ENCODE data around the gene ATP5F1D. TPM values are rescaled to one million over a fixed set of nuclear protein-coding genes. Genes with fewer than 3 reads are reported as not detected.

The ATP5F1D gene
- total RNA-seq, 1 donor from 2014 or later: 233 TPM

DNA sequence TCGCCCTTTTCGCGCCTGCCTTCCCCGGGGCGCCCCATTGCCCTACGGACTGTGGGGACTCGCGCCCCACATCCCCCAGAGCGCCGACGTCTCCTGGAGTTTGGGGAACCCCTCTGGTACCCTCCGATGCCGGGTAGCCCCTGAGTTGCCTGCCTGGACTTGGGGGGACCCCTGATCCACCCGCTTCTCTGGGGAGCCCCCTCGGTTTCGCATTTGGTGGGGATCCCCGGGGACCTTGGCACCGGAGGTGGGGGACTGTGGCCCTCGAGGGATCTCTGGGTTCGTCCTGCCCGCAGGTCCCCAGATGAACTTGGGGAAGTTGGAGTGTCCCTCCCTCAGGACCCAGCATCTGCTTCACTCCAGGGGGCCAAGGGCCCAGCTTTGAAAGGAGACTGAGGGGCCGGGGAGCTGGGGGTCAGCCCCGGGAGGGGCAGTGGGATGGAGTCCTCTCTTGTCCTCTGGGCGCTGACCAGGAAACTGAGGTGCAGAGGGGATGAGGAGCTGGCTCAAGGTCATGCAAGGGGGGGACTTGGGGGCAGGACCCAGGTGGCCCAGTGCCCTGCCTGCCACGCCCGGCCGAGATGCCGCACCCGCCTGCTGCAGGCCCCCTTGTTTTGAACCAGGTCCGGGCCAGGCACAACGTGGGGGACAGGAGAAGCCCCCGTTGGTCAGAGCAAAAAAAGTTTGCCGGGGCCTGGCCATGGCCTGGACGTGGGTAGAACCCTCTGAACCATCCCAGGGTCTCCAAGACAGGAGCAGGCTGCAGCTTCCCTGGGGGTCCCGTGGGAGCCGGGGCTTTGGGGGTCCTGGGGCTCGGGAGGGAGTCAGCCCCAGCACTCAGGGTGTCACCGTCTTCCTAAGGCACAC lies 45.2 kb downstream of the ATP5F1D start:
- H3K4me3 Mint-ChIP-seq (ENCODE audit: low read depth): peak overlapping the region; percentile 15
- no peaks in the 10 kb centered on the region for H3K36me3 Mint-ChIP-seq (ENCODE audit: low read depth)
- no peak overlapping the region for H3K27ac Mint-ChIP-seq
- H3K27me3 Mint-ChIP-seq (ENCODE audit: low read depth): peaks cover 20% of the 10 kb centered on the region
- intact Hi-C loops (cut with micrococcal nuclease): no loop called here
- no peaks in the 10 kb centered on the region for H3K4me1 Mint-ChIP-seq (ENCODE audit: low read depth)
- no peaks in the 10 kb centered on the region for H3K9me3 Mint-ChIP-seq
- no peak for DNase-seq (ENCODE audit: low spot score)

DNA sequence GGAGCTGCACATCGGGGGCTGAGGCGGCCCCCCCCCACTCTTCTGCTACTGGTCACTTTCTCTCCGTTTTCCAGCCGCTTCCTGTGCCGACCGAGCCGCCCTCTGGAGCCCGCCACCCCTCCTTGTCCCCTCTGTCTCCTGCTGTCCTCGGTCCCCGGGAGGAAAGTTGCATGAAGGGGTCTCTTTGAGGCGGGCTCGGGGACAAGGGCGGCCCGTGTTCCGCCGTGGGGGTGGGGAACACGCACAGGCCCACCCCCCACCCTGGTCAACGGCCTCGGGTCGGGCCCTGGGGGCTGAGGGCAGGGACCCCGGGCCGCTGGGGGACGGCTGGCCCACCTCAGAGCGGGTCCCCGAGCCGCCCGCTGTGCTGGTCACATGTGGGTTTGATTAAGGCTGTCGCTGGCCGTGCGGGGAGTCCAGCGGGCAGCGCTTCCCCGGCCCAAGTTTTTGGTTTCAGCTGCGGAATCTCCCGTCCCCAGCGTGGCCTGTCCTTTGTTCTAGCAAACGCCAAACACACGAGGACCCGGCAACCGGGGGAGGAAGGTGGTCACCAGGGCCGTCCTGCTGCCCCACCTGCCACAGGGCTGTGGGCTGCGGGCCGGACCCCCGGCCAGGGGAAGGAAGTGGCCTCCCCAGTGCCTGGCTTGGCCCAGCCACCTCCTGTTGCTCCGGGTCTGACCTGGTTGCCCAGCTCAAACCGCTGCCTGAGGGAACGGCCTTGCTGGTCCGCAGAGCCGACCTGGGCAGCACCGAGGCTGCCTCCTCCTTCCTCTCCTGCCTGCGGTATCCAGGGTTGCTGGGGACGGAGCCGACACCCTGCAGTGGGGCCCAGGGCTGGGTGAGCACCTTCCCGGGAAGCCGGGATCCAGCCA lies 46.0 kb downstream of the ATP5F1D start:
- no peak for DNase-seq (ENCODE audit: low spot score)
- H3K27ac Mint-ChIP-seq: no peak overlapping the region
- H3K36me3 Mint-ChIP-seq (ENCODE audit: low read depth): no peaks in the 10 kb centered on the region
- intact Hi-C loops (cut with micrococcal nuclease): no loop called here
- no peak overlapping the region for H3K4me3 Mint-ChIP-seq (ENCODE audit: low read depth)
- no peaks in the 10 kb centered on the region for H3K9me3 Mint-ChIP-seq
- no peaks in the 10 kb centered on the region for H3K4me1 Mint-ChIP-seq (ENCODE audit: low read depth)
- H3K27me3 Mint-ChIP-seq (ENCODE audit: low read depth): peaks cover 19% of the 10 kb centered on the region

DNA sequence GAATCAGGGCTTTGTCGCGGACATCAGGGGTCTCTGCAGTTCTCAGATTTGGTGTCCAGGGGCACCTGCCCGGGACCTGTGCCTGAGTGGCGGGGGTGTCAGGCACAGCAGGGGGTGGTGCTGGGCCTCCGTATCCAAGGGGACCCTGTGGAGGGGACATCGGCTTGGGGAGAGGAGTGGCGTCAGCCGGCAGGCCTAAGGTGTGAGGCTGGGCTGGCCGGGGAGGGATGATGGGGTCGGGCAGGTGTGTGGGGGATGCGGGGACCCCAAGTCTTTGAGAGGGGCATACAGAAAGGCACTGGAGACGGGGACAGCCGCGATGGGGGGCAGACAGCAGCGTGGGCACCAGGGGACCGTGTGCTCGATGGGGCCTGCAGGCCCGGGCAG lies 46.7 kb downstream of the ATP5F1D start:
- Mint-ChIP-seq H3K36me3 (ENCODE audit: low read depth) (no peaks in the 10 kb centered on the region), H3K4me1 (ENCODE audit: low read depth) (no peaks in the 10 kb centered on the region), H3K4me3 (ENCODE audit: low read depth) (no peak overlapping the region), H3K27ac (no peak overlapping the region), H3K9me3 (no peaks in the 10 kb centered on the region), H3K27me3 (ENCODE audit: low read depth) (peaks cover 18% of the 10 kb centered on the region)
- DNase-seq (ENCODE audit: low spot score): no peak
- intact Hi-C loops (cut with micrococcal nuclease): no loop called here

DNA sequence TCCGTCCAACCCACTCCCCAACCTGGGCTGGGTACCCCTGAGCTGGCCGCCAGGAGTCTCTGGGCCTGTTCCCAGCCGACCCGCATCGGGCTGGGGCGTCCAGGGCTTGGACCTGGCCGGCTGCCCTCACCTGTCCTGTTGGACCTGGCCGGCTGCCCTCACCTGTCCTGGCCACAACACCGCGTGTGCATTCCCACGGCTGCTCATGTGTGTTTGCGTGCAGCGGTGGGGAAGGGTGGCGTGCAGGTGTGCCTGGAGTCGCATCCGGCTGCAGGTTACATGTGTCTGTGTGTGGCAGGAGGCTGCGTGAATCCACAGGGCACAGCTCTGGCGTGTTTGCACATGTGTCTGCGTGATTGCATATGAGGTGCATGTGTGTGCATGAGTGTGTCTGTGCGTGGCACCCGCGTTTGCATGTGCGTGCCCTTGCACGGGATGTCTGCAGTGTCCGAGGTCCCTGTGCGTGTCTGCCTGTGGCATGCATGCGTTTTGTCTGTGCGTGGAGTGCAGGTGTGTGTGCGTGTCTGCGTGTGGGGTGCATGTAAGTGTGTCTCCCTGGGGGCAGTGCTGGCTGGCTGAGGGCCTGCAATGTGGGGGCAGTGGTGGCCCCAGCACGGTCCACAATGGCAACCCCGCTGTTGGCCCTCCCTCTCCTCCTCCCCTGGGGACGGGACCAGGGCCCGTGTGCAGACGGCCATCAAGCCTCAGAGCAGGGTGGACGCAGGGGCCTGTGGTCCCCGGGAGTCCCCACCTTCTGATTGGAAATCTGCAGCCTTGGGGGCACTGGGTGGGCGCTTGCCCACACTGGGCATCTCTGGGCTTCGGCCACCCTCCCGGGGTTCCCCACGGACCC lies 47.5 kb downstream of the ATP5F1D start:
- Mint-ChIP-seq H3K27ac (no peak overlapping the region), H3K4me1 (ENCODE audit: low read depth) (no peaks in the 10 kb centered on the region), H3K27me3 (ENCODE audit: low read depth) (peaks cover 16% of the 10 kb centered on the region), H3K36me3 (ENCODE audit: low read depth) (no peaks in the 10 kb centered on the region), H3K4me3 (ENCODE audit: low read depth) (no peak overlapping the region), H3K9me3 (no peaks in the 10 kb centered on the region)
- DNase-seq (ENCODE audit: low spot score): no peak
- intact Hi-C loops (cut with micrococcal nuclease): no loop called here

DNA sequence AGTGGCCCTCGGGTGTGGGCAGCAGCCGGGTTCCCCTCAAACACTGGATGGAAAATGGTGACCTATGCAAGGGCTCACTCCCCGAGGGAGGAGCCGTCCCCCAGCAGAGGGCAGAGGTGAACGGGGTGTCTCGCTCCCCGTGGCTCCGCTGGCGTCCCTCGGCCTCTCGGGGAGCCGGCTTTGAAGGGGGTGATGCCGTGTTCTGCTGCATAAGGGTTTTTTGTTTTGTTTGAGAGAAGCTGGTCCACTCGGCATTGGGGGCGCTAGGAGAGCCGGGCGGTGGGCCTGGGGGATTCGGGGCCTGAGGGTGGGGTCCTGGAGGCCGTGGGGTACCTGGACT lies 48.1 kb downstream of the ATP5F1D start:
- intact Hi-C loops (cut with micrococcal nuclease): no loop called here
- H3K4me1 Mint-ChIP-seq (ENCODE audit: low read depth): no peaks in the 10 kb centered on the region
- H3K27ac Mint-ChIP-seq: no peak overlapping the region
- DNase-seq (ENCODE audit: low spot score): no peak
- H3K36me3 Mint-ChIP-seq (ENCODE audit: low read depth): no peaks in the 10 kb centered on the region
- no peaks in the 10 kb centered on the region for H3K9me3 Mint-ChIP-seq
- peaks cover 11% of the 10 kb centered on the region for H3K27me3 Mint-ChIP-seq (ENCODE audit: low read depth)
- H3K4me3 Mint-ChIP-seq (ENCODE audit: low read depth): no peak overlapping the region

DNA sequence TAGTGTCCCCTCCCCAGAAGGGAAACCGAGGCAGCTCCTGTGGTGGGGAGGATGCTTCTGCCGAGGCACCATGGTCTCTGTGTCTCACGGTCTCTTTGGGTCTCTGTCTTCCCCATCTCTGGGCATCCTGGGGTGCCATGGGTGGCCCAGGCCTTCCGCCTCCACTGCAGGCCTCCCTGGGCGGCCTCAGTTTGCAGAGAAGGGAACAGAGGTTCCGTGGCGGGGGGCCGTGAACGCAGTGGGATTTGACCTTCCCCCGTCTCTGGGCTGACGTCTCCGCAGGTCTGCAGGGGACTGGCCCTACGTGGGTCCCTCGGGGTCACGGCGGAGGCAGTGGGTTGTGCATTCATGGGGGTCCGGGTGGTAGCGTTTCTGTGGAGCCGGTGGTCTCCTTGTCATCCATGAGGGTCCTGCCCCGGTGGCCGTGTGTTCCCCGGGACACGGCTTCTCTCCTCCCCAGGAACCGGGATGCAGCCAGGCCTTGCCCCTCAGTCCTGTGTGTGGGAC lies 48.7 kb downstream of the ATP5F1D start:
- Mint-ChIP-seq H3K27ac (no peak overlapping the region), H3K4me1 (ENCODE audit: low read depth) (no peaks in the 10 kb centered on the region), H3K27me3 (ENCODE audit: low read depth) (peaks cover 6% of the 10 kb centered on the region), H3K36me3 (ENCODE audit: low read depth) (no peaks in the 10 kb centered on the region), H3K9me3 (no peaks in the 10 kb centered on the region), H3K4me3 (ENCODE audit: low read depth) (no peak overlapping the region)
- no peak for DNase-seq (ENCODE audit: low spot score)
- intact Hi-C loops (cut with micrococcal nuclease): no loop called here

DNA sequence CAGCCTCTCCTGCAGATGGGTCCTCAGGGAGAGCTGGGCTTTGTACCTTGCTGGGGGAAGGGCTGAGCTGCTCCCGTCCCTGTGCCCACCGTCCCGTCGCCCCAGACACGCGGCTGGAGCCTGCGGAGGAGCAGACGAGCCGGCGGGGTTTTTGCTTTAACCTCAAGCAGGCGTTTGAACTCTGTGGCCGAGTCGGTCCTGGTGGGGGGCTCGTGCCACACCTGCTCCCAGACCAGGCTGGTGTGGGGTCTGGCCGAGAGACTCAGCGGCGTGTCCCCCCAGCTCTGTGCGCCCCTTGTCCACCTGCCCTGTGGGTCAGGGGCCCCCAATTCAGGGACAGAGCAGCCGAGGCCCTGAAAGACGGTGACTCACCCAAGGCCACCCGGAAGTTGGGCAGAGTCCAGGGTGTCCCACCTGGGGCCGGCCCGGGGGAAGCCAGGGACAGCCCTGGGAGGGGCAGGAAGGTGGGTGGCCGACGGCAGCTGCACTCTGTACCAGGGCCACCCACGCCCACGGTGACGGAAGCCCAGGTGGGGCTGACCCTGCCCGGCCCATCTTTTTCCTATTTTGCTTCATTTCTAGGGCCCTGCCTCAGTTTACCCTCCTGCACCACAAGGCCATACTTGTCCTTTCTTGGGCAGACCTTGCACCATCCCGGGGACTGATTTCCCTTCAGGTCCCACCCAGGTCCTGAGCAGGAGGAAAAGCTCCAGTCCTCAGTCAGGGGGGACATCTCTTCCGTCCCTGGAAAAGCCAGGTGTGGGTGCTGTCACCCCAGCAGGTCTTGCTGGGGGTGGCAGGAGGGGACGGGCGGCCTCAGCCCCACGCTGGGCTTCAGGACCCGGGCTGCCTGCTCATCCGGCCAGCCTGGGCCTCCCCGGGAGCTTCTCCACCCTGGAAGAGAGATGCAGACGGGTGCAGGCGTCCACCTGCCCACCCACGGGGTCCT lies 49.4 kb downstream of the ATP5F1D start:
- intact Hi-C loops (cut with micrococcal nuclease): no loop called here
- no peaks in the 10 kb centered on the region for H3K9me3 Mint-ChIP-seq
- H3K4me3 Mint-ChIP-seq (ENCODE audit: low read depth): no peak overlapping the region
- no peaks in the 10 kb centered on the region for H3K36me3 Mint-ChIP-seq (ENCODE audit: low read depth)
- H3K27ac Mint-ChIP-seq: no peak overlapping the region
- no peaks in the 10 kb centered on the region for H3K4me1 Mint-ChIP-seq (ENCODE audit: low read depth)
- DNase-seq (ENCODE audit: low spot score): no peak
- H3K27me3 Mint-ChIP-seq (ENCODE audit: low read depth): peaks cover 6% of the 10 kb centered on the region

DNA sequence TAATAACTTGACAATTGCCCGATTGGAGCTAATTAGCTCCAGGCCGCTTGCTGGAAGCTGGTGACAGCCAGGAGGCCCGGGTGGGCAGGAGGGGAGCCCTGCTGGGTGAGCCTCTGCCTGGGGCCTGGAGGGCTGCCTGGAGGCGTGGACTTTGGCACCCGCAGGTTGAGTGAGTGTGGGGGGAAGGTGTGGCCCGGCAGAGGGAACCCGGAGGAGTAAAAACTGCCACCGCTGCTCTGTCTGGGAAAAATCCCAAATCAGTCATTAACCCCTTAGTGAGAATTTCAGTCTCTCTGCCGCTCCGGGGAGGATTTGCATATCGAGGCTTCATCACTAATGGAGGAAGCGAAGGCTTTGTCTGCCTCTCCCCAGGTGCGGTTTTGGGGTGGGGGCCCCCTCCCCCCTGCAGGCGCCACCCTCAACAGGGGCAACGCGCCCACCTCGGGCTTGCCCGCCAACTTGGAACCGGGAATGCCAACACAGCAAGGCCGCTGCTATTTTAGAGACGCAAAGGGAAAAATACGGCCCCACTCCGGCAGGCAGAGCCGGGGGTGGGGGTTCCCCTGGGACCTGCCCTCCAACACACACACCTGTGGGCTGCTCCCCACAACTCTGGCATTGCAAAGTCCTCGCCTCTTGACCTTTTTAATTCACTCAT lies 50.3 kb downstream of the ATP5F1D start:
- Mint-ChIP-seq H3K4me3 (ENCODE audit: low read depth) (no peak overlapping the region), H3K27ac (no peak overlapping the region), H3K9me3 (no peaks in the 10 kb centered on the region), H3K36me3 (ENCODE audit: low read depth) (no peaks in the 10 kb centered on the region), H3K4me1 (ENCODE audit: low read depth) (no peaks in the 10 kb centered on the region), H3K27me3 (ENCODE audit: low read depth) (peaks cover 2% of the 10 kb centered on the region)
- DNase-seq (ENCODE audit: low spot score): no peak
- intact Hi-C loops (cut with micrococcal nuclease): no loop called here

DNA sequence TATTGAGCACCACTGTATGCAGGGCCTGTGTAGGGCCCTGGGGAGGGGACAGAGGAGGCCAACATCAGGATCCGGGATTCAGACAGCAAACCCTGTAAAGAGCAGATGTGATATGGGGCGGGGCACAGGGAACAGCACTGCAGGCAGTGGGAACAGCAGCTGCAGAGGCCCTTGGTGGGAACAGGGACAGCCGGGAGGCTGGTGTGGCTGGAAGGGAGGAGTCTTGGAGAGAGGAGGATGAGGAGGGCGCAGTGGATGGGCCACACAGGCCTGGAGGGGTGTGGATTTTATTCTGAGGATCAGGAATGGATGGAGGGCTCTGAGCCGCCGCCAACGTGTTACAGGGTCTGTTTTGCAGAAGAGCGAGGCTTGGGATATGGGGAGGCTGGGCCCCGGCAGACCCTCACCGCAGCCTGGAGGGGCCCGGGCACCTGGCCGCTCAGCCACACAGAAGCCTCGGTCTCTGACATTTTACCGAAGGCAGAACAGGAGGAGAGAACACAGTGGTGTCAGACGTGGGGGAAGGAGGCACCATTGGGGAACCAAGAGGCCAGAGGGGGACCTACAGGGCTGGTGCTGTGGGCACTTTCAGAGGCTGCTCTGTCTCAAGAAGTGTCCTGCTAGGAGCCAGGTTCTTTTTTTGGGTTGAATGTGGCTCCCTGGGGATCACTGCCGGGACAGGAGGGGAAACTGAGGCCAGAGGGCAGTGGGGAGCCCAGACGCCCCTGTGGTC lies 51.0 kb downstream of the ATP5F1D start:
- no peaks in the 10 kb centered on the region for H3K4me1 Mint-ChIP-seq (ENCODE audit: low read depth)
- H3K27ac Mint-ChIP-seq: no peak overlapping the region
- H3K27me3 Mint-ChIP-seq (ENCODE audit: low read depth): peaks cover 2% of the 10 kb centered on the region
- no peak overlapping the region for H3K4me3 Mint-ChIP-seq (ENCODE audit: low read depth)
- intact Hi-C loops (cut with micrococcal nuclease): no loop called here
- DNase-seq (ENCODE audit: low spot score): no peak
- H3K36me3 Mint-ChIP-seq (ENCODE audit: low read depth): no peaks in the 10 kb centered on the region
- no peaks in the 10 kb centered on the region for H3K9me3 Mint-ChIP-seq

DNA sequence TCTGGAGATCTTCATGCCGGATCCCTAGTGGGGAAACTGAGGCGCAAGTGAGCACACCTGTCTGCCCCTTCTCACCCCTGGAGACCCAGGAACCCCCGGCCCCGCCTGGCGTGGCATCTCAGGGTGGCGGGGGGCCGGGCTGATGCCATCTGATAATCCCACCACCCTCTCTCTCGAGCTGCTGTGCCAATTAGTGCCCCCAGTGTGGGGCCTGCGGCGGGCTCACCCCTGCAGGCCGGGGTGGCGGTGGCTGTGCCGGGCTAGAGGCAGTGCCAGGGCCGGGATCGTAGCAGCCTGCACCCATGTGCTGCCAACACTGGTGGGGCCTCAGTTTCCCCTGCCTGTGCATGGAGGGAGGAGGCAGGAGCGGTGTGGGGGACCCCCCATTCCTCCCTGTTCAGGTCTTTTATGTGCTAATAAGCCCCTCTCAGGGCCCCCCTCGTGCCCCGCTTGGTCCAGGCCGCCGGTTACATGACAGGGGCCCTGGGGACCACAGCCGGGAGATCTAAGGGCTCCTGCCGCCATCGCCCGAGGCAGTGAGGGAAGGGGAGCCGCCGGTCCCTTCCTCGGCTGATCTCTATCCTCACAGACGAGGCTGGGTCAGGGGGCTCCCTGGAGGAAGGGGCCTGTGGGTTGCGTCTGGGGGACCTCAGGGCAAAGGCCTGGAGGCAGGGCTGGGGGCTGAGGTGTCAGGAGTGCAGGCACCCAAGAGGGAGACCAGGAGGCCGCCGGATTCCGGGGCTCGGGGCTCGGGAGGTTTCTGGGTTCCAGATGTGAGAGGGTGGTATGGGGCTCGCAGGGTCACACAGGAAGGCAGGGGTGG lies 52.4 kb downstream of the ATP5F1D start:
- H3K9me3 Mint-ChIP-seq: no peaks in the 10 kb centered on the region
- DNase-seq (ENCODE audit: low spot score): no peak
- no peak overlapping the region for H3K4me3 Mint-ChIP-seq (ENCODE audit: low read depth)
- intact Hi-C loops (cut with micrococcal nuclease): no loop called here
- H3K27me3 Mint-ChIP-seq (ENCODE audit: low read depth): peaks cover 2% of the 10 kb centered on the region
- H3K27ac Mint-ChIP-seq: no peak overlapping the region
- no peaks in the 10 kb centered on the region for H3K4me1 Mint-ChIP-seq (ENCODE audit: low read depth)
- no peaks in the 10 kb centered on the region for H3K36me3 Mint-ChIP-seq (ENCODE audit: low read depth)
